ENCODE measurements around the gene UGT3A2.

UGT3A2 gene

DNA sequence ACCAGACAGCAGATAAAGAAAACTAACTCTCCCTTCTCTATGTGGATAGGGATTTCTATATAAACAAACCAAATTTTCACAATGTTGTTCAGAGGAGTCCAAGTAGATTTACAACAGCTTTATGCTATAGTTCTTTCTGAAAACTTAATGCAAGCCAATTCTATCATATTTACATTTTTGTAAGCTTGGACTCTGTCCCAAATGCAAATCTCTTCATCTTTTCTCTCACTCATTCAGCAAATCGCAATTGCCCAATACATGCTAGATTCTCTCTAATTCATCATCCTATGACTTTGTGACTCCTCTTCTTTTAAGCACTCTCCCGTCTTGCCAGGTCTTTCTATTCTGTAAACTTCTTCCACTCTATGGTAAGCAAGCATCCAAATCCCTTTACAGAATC, 39.1 kb upstream of the UGT3A2 start:
- H3K4me3 ChIP-seq (ENCODE audit: low read length, poor library complexity, severe bottlenecking) = no peak overlapping the region
- H3F3A ChIP-seq (ENCODE audit: low read depth) = no peaks in the 10 kb centered on the region
- no peaks in the 10 kb centered on the region for H3K4me1 ChIP-seq (ENCODE audit: insufficient read depth, low read length, poor library complexity, severe bottlenecking)
- TF ChIP-seq CTCF (conservative IDR thresholded peaks at IDR 0.05; ENCODE audit: low read length) = no peak
- TF ChIP-seq EZH2phosphoT487 (IDR thresholded peaks at IDR 0.05; ENCODE audit: borderline replicate concordance) = no peak
- H3K9me2 ChIP-seq (replicated peaks; ENCODE audit: low read depth, low read length) = no peaks in the 10 kb centered on the region
- H3K27me3 ChIP-seq (ENCODE audit: insufficient read depth, low read length, poor library complexity, severe bottlenecking) = no peaks in the 10 kb centered on the region
- H3K9ac ChIP-seq (ENCODE audit: low read depth, low read length, poor library complexity, severe bottlenecking) = no peak overlapping the region
- H3K36me3 ChIP-seq (ENCODE audit: insufficient read depth, low read length) = peaks cover 14% of the 10 kb centered on the region; the same call in 1 of the 2 replicates
- no peaks in the 10 kb centered on the region for H3K9me3 ChIP-seq (ENCODE audit: insufficient read depth, low read depth, low read length)
- no peak overlapping the region for H3K4me2 ChIP-seq (ENCODE audit: low read depth, low read length, poor library complexity, severe bottlenecking)
- H2AFZ ChIP-seq (ENCODE audit: low read length) = no peak overlapping the region
- H3K79me2 ChIP-seq (ENCODE audit: insufficient read depth, low read length) = no peaks in the 10 kb centered on the region
- no peaks in the 10 kb centered on the region for H4K20me1 ChIP-seq (ENCODE audit: insufficient read depth, low read length, poor library complexity, severe bottlenecking)

- H2AFZ ChIP-seq (ENCODE audit: low read length) = no peak overlapping the region
- no peaks in the 10 kb centered on the region for H3F3A ChIP-seq (ENCODE audit: low read depth)
- H3K9me3 ChIP-seq (ENCODE audit: insufficient read depth, low read depth, low read length) = no peaks in the 10 kb centered on the region
- H4K20me1 ChIP-seq (ENCODE audit: insufficient read depth, low read length, poor library complexity, severe bottlenecking) = no peaks in the 10 kb centered on the region
- H3K4me3 ChIP-seq (ENCODE audit: low read length, poor library complexity, severe bottlenecking) = no peak overlapping the region
- H3K4me2 ChIP-seq (ENCODE audit: low read depth, low read length, poor library complexity, severe bottlenecking) = no peak overlapping the region
- no peak for TF ChIP-seq CTCF (conservative IDR thresholded peaks at IDR 0.05; ENCODE audit: low read length)
- TF ChIP-seq EZH2phosphoT487 (IDR thresholded peaks at IDR 0.05; ENCODE audit: borderline replicate concordance) = no peak
- H3K36me3 ChIP-seq (ENCODE audit: insufficient read depth, low read length) = no peaks in the 10 kb centered on the region
- no peaks in the 10 kb centered on the region for H3K27me3 ChIP-seq (ENCODE audit: insufficient read depth, low read length, poor library complexity, severe bottlenecking)
- H3K79me2 ChIP-seq (ENCODE audit: insufficient read depth, low read length) = no peaks in the 10 kb centered on the region
- H3K9ac ChIP-seq (ENCODE audit: low read depth, low read length, poor library complexity, severe bottlenecking) = no peak overlapping the region
- no peaks in the 10 kb centered on the region for H3K9me2 ChIP-seq (replicated peaks; ENCODE audit: low read depth, low read length)
- H3K4me1 ChIP-seq (ENCODE audit: insufficient read depth, low read length, poor library complexity, severe bottlenecking) = no peaks in the 10 kb centered on the region
These were observed 33.1 kb upstream of the UGT3A2 start for GRCh38 chr5:36099748-36100147.

- no peaks in the 10 kb centered on the region for H3K4me1 ChIP-seq (ENCODE audit: insufficient read depth, low read length, poor library complexity, severe bottlenecking)
- no peak for TF ChIP-seq CTCF (conservative IDR thresholded peaks at IDR 0.05; ENCODE audit: low read length)
- no peak for TF ChIP-seq EZH2phosphoT487 (IDR thresholded peaks at IDR 0.05; ENCODE audit: borderline replicate concordance)
- no peaks in the 10 kb centered on the region for H3K27me3 ChIP-seq (ENCODE audit: insufficient read depth, low read length, poor library complexity, severe bottlenecking)
- H2AFZ ChIP-seq (ENCODE audit: low read length) = no peak overlapping the region
- H3K4me2 ChIP-seq (ENCODE audit: low read depth, low read length, poor library complexity, severe bottlenecking) = no peak overlapping the region
- no peaks in the 10 kb centered on the region for H3K9me3 ChIP-seq (ENCODE audit: insufficient read depth, low read depth, low read length)
- no peak overlapping the region for H3K4me3 ChIP-seq (ENCODE audit: low read length, poor library complexity, severe bottlenecking)
- H3K79me2 ChIP-seq (ENCODE audit: insufficient read depth, low read length) = no peaks in the 10 kb centered on the region
- no peak overlapping the region for H3K9ac ChIP-seq (ENCODE audit: low read depth, low read length, poor library complexity, severe bottlenecking)
- no peaks in the 10 kb centered on the region for H3K9me2 ChIP-seq (replicated peaks; ENCODE audit: low read depth, low read length)
- no peaks in the 10 kb centered on the region for H4K20me1 ChIP-seq (ENCODE audit: insufficient read depth, low read length, poor library complexity, severe bottlenecking)
- no peaks in the 10 kb centered on the region for H3K36me3 ChIP-seq (ENCODE audit: insufficient read depth, low read length)
- no peaks in the 10 kb centered on the region for H3F3A ChIP-seq (ENCODE audit: low read depth)
These were observed 29.8 kb upstream of the UGT3A2 start for GRCh38 chr5:36096486-36096885.

Data from Loucy (cell line).